K562 (cell line): Measurements from ENCODE around the gene CHMP2A. TPM values are rescaled to one million over a fixed set of nuclear protein-coding genes. Genes with fewer than 3 reads are reported as not detected.

Experiments used
- ATAC-seq: fragments of 200-7000 bp; cut with Tn5 transposase; 3 replicates; pipeline ENCODE4 v1.9.1; 2020; ENCODE audit warnings: moderate library complexity
- BruUV-seq: library from RNA; stranded (reverse); fragments of 400-500 nt; replicated peaks from 2 replicates; lab custom pipeline; 2021; lab: Mats Ljungman, UMichigan
- CTCF ChIA-PET: fragments of 300-600 bp; formaldehyde crosslinking; extraction: SDS; loops from one replicate; lab custom pipeline; 2021; ENCODE audit warnings: low intra/inter-chr PET ratio; lab: Yijun Ruan, JAX
- POLR2A ChIA-PET: fragments of 300-600, 350-650 bp; sonication (Branson Sonifier 250); formaldehyde crosslinking; extraction: SDS; loops from one replicate; lab custom pipeline; 2021; ENCODE audit warnings: antibody characterized with exemption, inconsistent platforms; lab: Yijun Ruan, JAX
- DNase-seq, 4 experiments: peaks; one replicate each; pipeline versions ENCODE4 v3.0.0 to v3.0.0-alpha.2; 2011 to 2018; ENCODE audit warnings: low spot score in 3 of 4, mixed read lengths in 3 of 4; ENCODE audit errors: extremely low read depth in 1 of 4
- FAIRE-seq: peaks from 2 replicates; lab custom pipeline; 2011; peaks lifted over from hg19 to GRCh38; lab: Jason Lieb, UNC
- H2AFZ ChIP-seq: 2 replicates; pipeline ENCODE4 v1.6.0; 2011; ENCODE audit warnings: low read depth, low read length, control low read depth, inconsistent platforms
- H3K27ac ChIP-seq: fragments of 200-600 bp; 3 replicates; pipeline ENCODE4 v1.8.0; 2011; ENCODE audit warnings: low read depth, mild to moderate bottlenecking, control low read depth, inconsistent platforms, low read length, moderate library complexity, mixed read lengths; ENCODE audit errors: extremely low read depth
- H3K27me3 ChIP-seq, 2 experiments: fragments of 300-600 bp in 1 of 2; 2 replicates in 1 of 2; 3 replicates in 1 of 2; pipeline versions ENCODE4 v1.6.0 to v1.8.0; 2011; ENCODE audit warnings: inconsistent platforms in 2 of 2, low read length in 2 of 2, mild to moderate bottlenecking in 1 of 2, mixed read lengths in 1 of 2, moderate library complexity in 1 of 2; ENCODE audit not compliant: control insufficient read depth in 2 of 2, insufficient read depth in 2 of 2
- H3K36me3 ChIP-seq: fragments of 300-600 bp; 3 replicates; pipeline ENCODE4 v1.8.0; 2011; ENCODE audit warnings: mild to moderate bottlenecking, low read length, inconsistent platforms; ENCODE audit not compliant: control insufficient read depth, insufficient read depth
- H3K4me1 ChIP-seq, 2 experiments: fragments of 200-600 bp in 1 of 2; replicated peaks in 1 of 2; 2 replicates in 1 of 2; 3 replicates in 1 of 2; pipeline versions ENCODE4 v1.5.1 to v1.8.0; 2011; ENCODE audit warnings: inconsistent platforms in 2 of 2, low read length in 2 of 2, mild to moderate bottlenecking in 1 of 2, mixed read lengths in 1 of 2, moderate library complexity in 1 of 2; ENCODE audit not compliant: control insufficient read depth in 2 of 2, insufficient read depth in 2 of 2
- H3K4me2 ChIP-seq: 2 replicates; pipeline ENCODE4 v1.6.1; 2011; ENCODE audit warnings: low read length, control low read depth, inconsistent platforms, mixed read lengths; ENCODE audit not compliant: insufficient read depth
- H3K4me3 ChIP-seq: fragments of 200-600 bp; sonication (generic), shearing (Covaris generic); 2 replicates; pipeline ENCODE4 v1.5.1; 2016; ENCODE audit warnings: control low read depth, inconsistent platforms
- H3K79me2 ChIP-seq: fragments of 200-600 bp; 3 replicates; pipeline ENCODE4 v1.8.0; 2011; ENCODE audit warnings: low read length, inconsistent platforms; ENCODE audit not compliant: control insufficient read depth, insufficient read depth
- H3K9ac ChIP-seq, 2 experiments: 2 replicates each; pipeline versions ENCODE4 v1.6.0 to v1.6.1; 2011; ENCODE audit warnings: low read depth in 2 of 2, low read length in 2 of 2, control low read depth in 1 of 2, inconsistent platforms in 1 of 2, mild to moderate bottlenecking in 1 of 2, mixed read lengths in 1 of 2; ENCODE audit not compliant: insufficient read depth in 1 of 2
- H3K9me1 ChIP-seq: one replicate; pipeline ENCODE4 v1.6.0; 2011; ENCODE audit warnings: inconsistent platforms, mild to moderate bottlenecking, low read length, moderate library complexity; ENCODE audit not compliant: control insufficient read depth, insufficient read depth
- H3K9me3 ChIP-seq: replicated peaks from 2 replicates; pipeline ENCODE4 v1.5.1; 2011; ENCODE audit warnings: low read depth, low read length, inconsistent platforms; ENCODE audit not compliant: control insufficient read depth, insufficient read depth
- H4K20me1 ChIP-seq: replicated peaks from 2 replicates; pipeline ENCODE4 v1.6.1; 2011; ENCODE audit warnings: low read length, inconsistent platforms, mixed read lengths; ENCODE audit not compliant: control insufficient read depth, insufficient read depth
- CREB1 ChIP-seq, 2 experiments: sonication (generic) in 1 of 2; formaldehyde crosslinking in 1 of 2; IDR thresholded peaks; 2 replicates each; pipeline versions ENCODE4 v1.6.1 to v1.8.0; 2012 to 2022; ENCODE audit warnings: inconsistent platforms in 1 of 2, mild to moderate bottlenecking in 1 of 2, missing genetic modification reagents in 1 of 2, moderate library complexity in 1 of 2
- ESRRA ChIP-seq: fragments of 450-650 bp; IDR thresholded peaks from 2 replicates; pipeline ENCODE4 v1.6.1; 2014; ENCODE audit warnings: low read depth, mild to moderate bottlenecking, moderate library complexity, borderline replicate concordance
- ETV5 ChIP-seq: sonication (generic); formaldehyde crosslinking; IDR thresholded peaks from 2 replicates; pipeline ENCODE4 v1.4.0; 2020; ENCODE audit warnings: low read depth, mild to moderate bottlenecking, missing genetic modification reagents
- POLR2AphosphoS2 ChIP-seq: IDR thresholded peaks from 2 replicates; pipeline ENCODE4 v1.6.1; 2012; ENCODE audit warnings: low read length, improper control_type of control experiment
- RBM14 ChIP-seq: fragments of 200-400 bp; formaldehyde crosslinking; IDR thresholded peaks from 2 replicates; pipeline ENCODE4 v1.6.1; 2018; ENCODE audit warnings: low read depth, mild to moderate bottlenecking, low read length, moderate library complexity, borderline replicate concordance; ENCODE audit not compliant: insufficient read depth
- SIX5 ChIP-seq, 2 experiments: IDR thresholded peaks; 2 replicates each; pipeline ENCODE4 v1.6.1; 2011; ENCODE audit warnings: low read length in 2 of 2, borderline replicate concordance in 1 of 2, low read depth in 1 of 2, mild to moderate bottlenecking in 1 of 2, moderate library complexity in 1 of 2; ENCODE audit not compliant: insufficient read depth in 1 of 2
- TAL1 ChIP-seq: fragments of 450-650 bp; IDR thresholded peaks from 2 replicates; pipeline ENCODE4 v1.6.1; 2016; ENCODE audit warnings: mild to moderate bottlenecking
- ZBTB9 ChIP-seq: fragments of 450-650 bp; formaldehyde crosslinking; IDR thresholded peaks from 2 replicates; pipeline ENCODE4 v1.4.0; 2020; ENCODE audit warnings: mild to moderate bottlenecking, moderate library complexity
- ZNF512 ChIP-seq: IDR thresholded peaks from 2 replicates; pipeline ENCODE4 v1.6.1; 2016; ENCODE audit warnings: missing genetic modification characterization, missing compliant biosample characterization
- WGBS: fragments of 100-300 bp; shearing (Covaris generic); methylation state at CpG from one replicate; pipeline ENCODE4 v1.1.6; 2016; ENCODE audit warnings: low coverage, mixed read lengths; ENCODE audit not compliant: insufficient coverage; ENCODE audit errors: missing lambda C conversion rate; 5-methylcytosine and 5-hydroxymethylcytosine counted together
- in situ Hi-C: fragments of 300-500 bp; cut with MboI; formaldehyde crosslinking; loops from 4 replicates; pipeline ENCODE4 v1.15.0; 2018; ENCODE audit warnings: inconsistent platforms, mixed read lengths
- intact Hi-C: fragments of 100-400 bp; cut with micrococcal nuclease; formaldehyde crosslinking; loops from 2 replicates; pipeline ENCODE4 v1.14.2; 2022
- polyA plus RNA-seq, 8 experiments: library from polyadenylated mRNA; depleted of rRNA in 4 of 8; stranded (reverse) in 5 of 8; unstranded in 3 of 8; fragments of >200 nt; fragmentation: Nextera tagmentation in 2 of 8; fragmentation: Illumina TruSeq in 1 of 8; extraction: Ambion mirVana in 2 of 8; extraction: Trizol in 1 of 8; gene quantifications; 2 replicates each; pipeline versions ENCODE4 v1.2.1 to v1.2.3, GENCODE V29; 2011 to 2014; ENCODE audit warnings: inconsistent platforms in 1 of 8, missing spikeins in 1 of 8
- total RNA-seq, 7 experiments: library from RNA; depleted of rRNA in 6 of 7; stranded (reverse); fragments of >200 nt in 6 of 7; fragmentation: Illumina TruSeq in 2 of 7; extraction: Trizol in 2 of 7; gene quantifications; 2 replicates each; pipeline versions ENCODE4 v1.2.1 to v1.2.3, GENCODE V29; 2011 to 2021; ENCODE audit warnings: low replicate concordance in 1 of 7
- TF ChIP-seq, protein P1 (sequence below): fragments of 450-650 bp; IDR thresholded peaks from 2 replicates; pipeline ENCODE4 v1.6.1; 2018; ENCODE audit not compliant: partially characterized antibody

The CHMP2A gene
- total and polyA plus RNA-seq, 9 of the 15 experiments (the other 6 are each of a cell fraction or from before 2014, with no cell fraction given) = 57.6 to 159 (median 87.2) TPM

DNA sequence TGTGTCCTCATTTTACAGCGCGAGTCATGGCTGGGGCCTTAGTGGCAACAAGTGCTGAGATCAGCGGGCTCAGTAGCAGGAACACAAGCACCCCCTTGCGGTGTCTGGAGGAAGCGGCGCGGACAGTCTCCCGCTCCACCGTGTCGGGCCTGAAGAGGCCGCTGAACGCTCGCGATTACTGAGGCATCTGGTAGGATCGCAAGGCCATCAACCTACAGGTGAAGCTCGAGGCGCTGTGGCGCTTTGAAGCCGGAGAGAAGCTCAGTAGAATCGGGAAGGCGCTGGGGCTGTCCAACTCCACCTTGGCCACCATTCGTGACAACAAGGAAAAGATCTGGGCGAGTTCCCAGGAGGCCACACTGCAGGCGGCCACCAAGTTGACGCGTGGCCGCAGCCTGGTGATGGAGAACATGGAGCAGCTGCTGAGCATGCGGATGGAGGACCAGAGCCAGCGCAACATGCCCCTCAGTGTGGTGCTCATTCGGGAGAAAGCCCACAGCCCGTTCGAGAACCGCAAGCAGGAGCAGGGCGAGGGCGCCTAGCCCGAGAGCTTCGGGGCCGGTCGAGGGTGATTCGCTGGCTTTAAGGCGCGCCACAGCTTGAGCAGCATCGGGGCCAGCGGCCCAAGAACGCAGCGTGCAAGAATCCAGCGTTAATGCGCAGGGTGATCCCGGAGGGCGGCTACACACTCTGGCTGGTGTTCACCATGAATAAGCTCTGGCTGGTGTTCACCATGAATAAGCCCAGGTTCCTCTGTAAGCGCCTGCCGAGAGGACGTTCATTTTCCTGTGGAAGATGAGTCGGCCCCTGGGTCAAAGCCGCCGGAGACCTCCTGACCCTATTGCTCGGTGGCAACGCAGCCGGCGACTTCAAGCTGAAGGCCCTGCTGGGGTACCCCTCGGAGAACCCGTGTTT lies 26.6 kb upstream of the CHMP2A start (continued):
- no peak for TF ChIP-seq RBM14
- no peak for TF ChIP-seq TAL1

DNA sequence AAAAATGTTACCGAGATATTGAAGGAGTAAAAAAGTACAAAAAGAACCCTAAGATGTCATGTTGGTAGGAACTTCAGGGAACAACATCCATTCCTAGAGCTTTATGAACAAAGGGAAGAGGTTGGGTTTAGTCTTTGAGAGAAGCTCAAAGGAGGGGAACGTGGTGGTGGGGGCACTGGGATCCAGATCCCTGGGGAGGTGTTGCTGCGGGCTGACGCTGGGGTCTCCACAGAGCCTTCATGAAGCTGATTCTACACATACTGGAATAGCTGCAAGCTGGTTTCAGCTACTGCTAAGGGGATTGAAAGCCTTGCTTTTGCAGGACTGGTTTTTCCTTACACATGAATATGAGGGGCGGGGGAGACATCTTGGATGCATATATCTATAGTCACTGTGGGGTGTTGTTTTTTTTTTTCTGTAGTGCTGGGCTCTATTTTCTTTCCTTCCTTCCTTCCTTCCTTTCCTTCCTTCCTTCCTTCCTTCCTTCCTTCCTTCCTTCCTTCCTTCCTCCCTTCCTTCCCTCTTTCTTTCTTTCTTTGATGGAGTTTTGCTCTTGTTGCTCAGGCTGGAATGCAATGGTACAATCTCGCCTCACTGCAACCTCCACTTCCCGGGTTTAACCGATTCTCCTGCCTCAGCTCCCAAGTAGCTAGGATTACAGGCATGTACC lies 24.7 kb upstream of the CHMP2A start:
- H3K9me3 ChIP-seq = peaks cover 2% of the 10 kb centered on the region; the same call in 1 of the 2 replicates
- H3K27ac ChIP-seq = no peak overlapping the region
- no peak overlapping the region for H3K9ac ChIP-seq
- in situ Hi-C loops = no loop called here
- POLR2A ChIA-PET = interaction anchor here (0.6 to 0.9 kb wide), 2 partner anchors 25 to 111 kb away, joined by 3 read pairs; partner anchors contain the start of gene CHMP2A
- no peaks in the 10 kb centered on the region for H3K9me1 ChIP-seq
- H3K27me3 ChIP-seq = no peaks in the 10 kb centered on the region
- H3K4me1 ChIP-seq = peaks cover 33 to 49% of the 10 kb centered on the region in 2 experiments
- peaks cover 34% of the 10 kb centered on the region for H3K36me3 ChIP-seq
- H4K20me1 ChIP-seq = no peaks in the 10 kb centered on the region
- no peak overlapping the region for H3K4me2 ChIP-seq
- no TSS peak for BruUV-seq
- peaks cover 42% of the 10 kb centered on the region for H3K79me2 ChIP-seq
- DNase-seq = no peak
- CTCF ChIA-PET = interaction anchor here (1.6 to 3.1 kb wide), 2 partner anchors 57 to 60 kb away, joined by 4 to 23 read pairs; partner anchors contain the start of gene ZBTB45
- no peak for ATAC-seq
- H2AFZ ChIP-seq = no peak overlapping the region
- H3K4me3 ChIP-seq = no peak overlapping the region
- intact Hi-C loops = no loop called here
- TF ChIP-seq, protein P1, sequence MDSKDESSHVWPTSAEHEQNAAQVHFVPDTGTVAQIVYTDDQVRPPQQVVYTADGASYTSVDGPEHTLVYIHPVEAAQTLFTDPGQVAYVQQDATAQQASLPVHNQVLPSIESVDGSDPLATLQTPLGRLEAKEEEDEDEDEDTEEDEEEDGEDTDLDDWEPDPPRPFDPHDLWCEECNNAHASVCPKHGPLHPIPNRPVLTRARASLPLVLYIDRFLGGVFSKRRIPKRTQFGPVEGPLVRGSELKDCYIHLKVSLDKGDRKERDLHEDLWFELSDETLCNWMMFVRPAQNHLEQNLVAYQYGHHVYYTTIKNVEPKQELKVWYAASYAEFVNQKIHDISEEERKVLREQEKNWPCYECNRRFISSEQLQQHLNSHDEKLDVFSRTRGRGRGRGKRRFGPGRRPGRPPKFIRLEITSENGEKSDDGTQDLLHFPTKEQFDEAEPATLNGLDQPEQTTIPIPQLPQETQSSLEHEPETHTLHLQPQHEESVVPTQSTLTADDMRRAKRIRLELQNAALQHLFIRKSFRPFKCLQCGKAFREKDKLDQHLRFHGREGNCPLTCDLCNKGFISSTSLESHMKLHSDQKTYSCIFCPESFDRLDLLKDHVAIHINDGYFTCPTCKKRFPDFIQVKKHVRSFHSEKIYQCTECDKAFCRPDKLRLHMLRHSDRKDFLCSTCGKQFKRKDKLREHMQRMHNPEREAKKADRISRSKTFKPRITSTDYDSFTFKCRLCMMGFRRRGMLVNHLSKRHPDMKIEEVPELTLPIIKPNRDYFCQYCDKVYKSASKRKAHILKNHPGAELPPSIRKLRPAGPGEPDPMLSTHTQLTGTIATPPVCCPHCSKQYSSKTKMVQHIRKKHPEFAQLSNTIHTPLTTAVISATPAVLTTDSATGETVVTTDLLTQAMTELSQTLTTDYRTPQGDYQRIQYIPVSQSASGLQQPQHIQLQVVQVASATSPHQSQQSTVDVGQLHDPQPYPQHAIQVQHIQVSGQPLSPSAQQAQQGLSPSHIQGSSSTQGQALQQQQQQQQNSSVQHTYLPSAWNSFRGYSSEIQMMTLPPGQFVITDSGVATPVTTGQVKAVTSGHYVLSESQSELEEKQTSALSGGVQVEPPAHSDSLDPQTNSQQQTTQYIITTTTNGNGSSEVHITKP = peak; percentile 60
- TF ChIP-seq SIX5 (IDR thresholded peaks at IDR 0.05; ENCODE audit: borderline replicate concordance in 1 of 2, insufficient read depth in 1 of 2, low read depth in 1 of 2, low read length in 2 of 2) (no peak), ZNF512 (0 out of 2 replicates have a peak, but pooled peaks have one; percentile 26), ETV5 (no peak), ZBTB9 (CRISPR knock-in tag) (no peak), ESRRA (no peak), CREB1 (IDR thresholded peaks at IDR 0.05) (no peak), CREB1 (CRISPR knock-in tag; IDR thresholded peaks at IDR 0.05) (no peak), POLR2AphosphoS2 (no peak)
- FAIRE-seq = no peak
- 90% methylated on average over 7 of the region's 8 CpGs for WGBS
